ENCODE results near the gene CYP3A5.
"Not testable (repeated sequence)": the region's sequence is repeated elsewhere in the genome, so short reads cannot be mapped to it uniquely, and the experiment has no call there.

Gene CYP3A5

DNA sequence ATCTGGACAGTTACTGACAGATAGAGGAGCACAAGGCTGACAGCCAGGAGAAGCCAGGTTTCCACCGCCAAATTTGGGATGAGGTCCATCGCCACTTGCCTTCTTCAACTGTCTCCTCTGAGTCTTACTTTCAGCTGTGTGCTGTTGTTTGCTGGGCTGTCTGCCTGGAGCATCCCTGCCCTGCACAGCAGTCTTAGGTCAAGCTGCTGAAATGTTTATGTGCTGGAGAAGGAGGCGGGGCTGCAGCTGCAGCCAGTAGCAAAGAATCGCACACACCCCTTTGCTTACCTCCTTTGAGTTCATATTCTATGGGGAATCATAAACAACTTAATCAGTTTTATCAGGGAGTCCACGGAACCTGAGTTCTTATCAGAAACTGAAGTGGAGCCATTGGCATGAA, 20.1 kb upstream of the CYP3A5 start:
- Histone ChIP-seq H3K27ac (ENCODE audit: low read depth, low read length, severe bottlenecking) (no peak overlapping the region), H3K4me3 (ENCODE audit: extremely low read depth, insufficient read depth, low read length, poor library complexity, severe bottlenecking) (no peak overlapping the region), H3K36me3 (ENCODE audit: control insufficient read depth, insufficient read depth, low read length) (no peaks in the 10 kb centered on the region), H3K9me3 (ENCODE audit: control insufficient read depth, low read length) (no peaks in the 10 kb centered on the region), H3K4me1 (ENCODE audit: control insufficient read depth, insufficient read depth, low read length, poor library complexity, severe bottlenecking) (no peaks in the 10 kb centered on the region)
- WGBS, 2 experiments (ENCODE audit: insufficient coverage in 2 of 2): 81 to 100% methylated on average over 2 to 3 of the region's 5 CpGs

DNA sequence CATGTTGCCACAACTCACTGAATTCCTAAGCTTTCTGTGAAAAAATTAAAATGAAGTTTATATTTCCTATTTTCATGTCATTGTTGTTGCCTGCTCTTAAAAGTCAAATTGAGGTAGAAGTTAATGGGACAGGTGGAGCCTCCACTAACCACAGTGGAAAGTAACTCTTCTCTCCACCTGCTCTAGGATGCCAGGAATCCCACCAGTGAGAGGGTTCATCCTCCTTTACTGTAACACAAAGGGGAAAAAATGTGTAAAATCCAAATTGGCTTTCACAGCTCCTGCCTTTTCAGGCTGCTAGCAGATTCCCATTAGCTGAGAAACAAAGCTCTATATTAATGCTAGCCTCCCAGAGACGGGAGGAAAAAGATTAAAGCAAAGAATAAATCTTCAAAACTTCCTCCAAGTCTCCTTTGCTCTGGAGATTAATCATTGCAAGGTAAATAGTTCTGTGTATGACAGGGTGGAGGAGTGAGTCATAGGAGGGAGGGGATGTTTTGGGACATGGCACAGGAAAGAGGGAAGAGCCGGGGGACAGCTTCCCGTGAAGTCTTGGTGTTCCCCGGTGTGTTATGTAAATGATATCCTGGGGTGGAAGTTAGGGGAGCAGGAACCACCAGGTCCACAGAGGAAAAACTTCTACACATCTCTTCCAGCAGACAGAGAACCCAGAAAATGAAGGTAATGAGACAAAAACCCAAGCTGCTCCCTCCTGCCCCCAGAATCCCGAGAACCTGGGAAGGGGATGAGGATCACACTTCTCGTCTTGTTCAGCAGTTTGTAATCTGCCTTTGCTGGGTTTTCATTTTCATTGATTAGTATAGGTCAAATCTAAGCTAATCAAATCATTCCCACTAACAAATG, 19.3 kb upstream of the CYP3A5 start:
- H3K27ac ChIP-seq (ENCODE audit: low read depth, low read length, severe bottlenecking); H3K36me3 ChIP-seq (ENCODE audit: control insufficient read depth, insufficient read depth, low read length); H3K9me3 ChIP-seq (ENCODE audit: control insufficient read depth, low read length); H3K4me3 ChIP-seq (ENCODE audit: extremely low read depth, insufficient read depth, low read length, poor library complexity, severe bottlenecking); H3K4me1 ChIP-seq (ENCODE audit: control insufficient read depth, insufficient read depth, low read length, poor library complexity, severe bottlenecking): not testable (repeated sequence)
- 20% methylated on average over 1 of the region's 6 CpGs; no CpG with 5 or more reads in 1 of the 2 experiments for WGBS, 2 experiments (ENCODE audit: insufficient coverage in 2 of 2)

GRCh38 chr7:99694912-99695304, 15.1 kb upstream of the CYP3A5 start:
- H3K36me3 ChIP-seq (ENCODE audit: control insufficient read depth, insufficient read depth, low read length): no peaks in the 10 kb centered on the region
- H3K4me1 ChIP-seq (ENCODE audit: control insufficient read depth, insufficient read depth, low read length, poor library complexity, severe bottlenecking): peaks cover 5% of the 10 kb centered on the region
- H3K9me3 ChIP-seq (ENCODE audit: control insufficient read depth, low read length): no peaks in the 10 kb centered on the region
- WGBS, 2 experiments (ENCODE audit: insufficient coverage in 2 of 2): 100% methylated on average over 1 of the region's 1 CpG; no CpG with 5 or more reads in 1 of the 2 experiments
- H3K27ac ChIP-seq (ENCODE audit: low read depth, low read length, severe bottlenecking): no peak overlapping the region
- no peak overlapping the region for H3K4me3 ChIP-seq (ENCODE audit: extremely low read depth, insufficient read depth, low read length, poor library complexity, severe bottlenecking)

- H3K9me3 ChIP-seq (ENCODE audit: control insufficient read depth, low read length): no peaks in the 10 kb centered on the region
- WGBS, 2 experiments (ENCODE audit: insufficient coverage in 2 of 2): 96 to 100% methylated on average over 2 of the region's 5 CpGs
- no peak overlapping the region for H3K4me3 ChIP-seq (ENCODE audit: extremely low read depth, insufficient read depth, low read length, poor library complexity, severe bottlenecking)
- no peak overlapping the region for H3K27ac ChIP-seq (ENCODE audit: low read depth, low read length, severe bottlenecking)
- H3K4me1 ChIP-seq (ENCODE audit: control insufficient read depth, insufficient read depth, low read length, poor library complexity, severe bottlenecking): peaks cover 5% of the 10 kb centered on the region
- H3K36me3 ChIP-seq (ENCODE audit: control insufficient read depth, insufficient read depth, low read length): no peaks in the 10 kb centered on the region
Measured at GRCh38 chr7:99694201-99694911, 14.6 kb upstream of the CYP3A5 start.

- Histone ChIP-seq H3K9me3 (ENCODE audit: control insufficient read depth, low read length) (no peaks in the 10 kb centered on the region), H3K27ac (ENCODE audit: low read depth, low read length, severe bottlenecking) (peak overlapping the region; percentile 30), H3K36me3 (ENCODE audit: control insufficient read depth, insufficient read depth, low read length) (no peaks in the 10 kb centered on the region), H3K4me1 (ENCODE audit: control insufficient read depth, insufficient read depth, low read length, poor library complexity, severe bottlenecking) (peaks cover 5% of the 10 kb centered on the region), H3K4me3 (ENCODE audit: extremely low read depth, insufficient read depth, low read length, poor library complexity, severe bottlenecking) (no peak overlapping the region)
- 39 to 41% methylated on average over 7 to 8 of the region's 9 CpGs for WGBS, 2 experiments (ENCODE audit: insufficient coverage in 2 of 2)
Measured at GRCh38 chr7:99693427-99694200, 13.8 kb upstream of the CYP3A5 start.

GRCh38 chr7:99693100-99693426, 13.3 kb upstream of the CYP3A5 start:
- peaks cover 5% of the 10 kb centered on the region for H3K4me1 ChIP-seq (ENCODE audit: control insufficient read depth, insufficient read depth, low read length, poor library complexity, severe bottlenecking)
- H3K27ac ChIP-seq (ENCODE audit: low read depth, low read length, severe bottlenecking): peak overlapping the region; percentile 30
- H3K4me3 ChIP-seq (ENCODE audit: extremely low read depth, insufficient read depth, low read length, poor library complexity, severe bottlenecking): no peak overlapping the region
- no peaks in the 10 kb centered on the region for H3K9me3 ChIP-seq (ENCODE audit: control insufficient read depth, low read length)
- WGBS, 2 experiments (ENCODE audit: insufficient coverage in 2 of 2): 37 to 48% methylated on average over 5 of the region's 5 CpGs
- H3K36me3 ChIP-seq (ENCODE audit: control insufficient read depth, insufficient read depth, low read length): no peaks in the 10 kb centered on the region

DNA sequence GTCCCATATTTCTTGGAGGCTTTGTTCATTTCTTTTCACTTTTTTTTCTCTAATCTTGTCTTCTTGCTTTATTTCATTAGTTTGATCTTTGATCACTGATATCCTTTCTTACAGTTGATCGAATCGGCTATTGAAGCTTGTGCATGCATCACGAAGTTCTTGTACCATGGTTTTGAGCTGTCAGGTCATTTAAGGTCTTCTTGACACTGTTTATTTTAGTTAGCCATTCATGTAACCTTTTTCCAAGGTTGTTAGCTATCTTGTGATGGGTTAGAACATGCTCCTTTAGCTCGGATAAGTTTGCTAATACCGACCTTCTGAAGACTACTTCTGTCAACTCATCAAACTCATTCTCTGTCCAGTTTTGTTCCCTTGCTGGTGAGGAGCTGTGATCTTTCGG, 12.8 kb upstream of the CYP3A5 start:
- not testable (repeated sequence) for H3K4me3 ChIP-seq (ENCODE audit: extremely low read depth, insufficient read depth, low read length, poor library complexity, severe bottlenecking); H3K4me1 ChIP-seq (ENCODE audit: control insufficient read depth, insufficient read depth, low read length, poor library complexity, severe bottlenecking); H3K36me3 ChIP-seq (ENCODE audit: control insufficient read depth, insufficient read depth, low read length); H3K9me3 ChIP-seq (ENCODE audit: control insufficient read depth, low read length); H3K27ac ChIP-seq (ENCODE audit: low read depth, low read length, severe bottlenecking)
- WGBS, 2 experiments (ENCODE audit: insufficient coverage in 2 of 2): 80% methylated on average over 1 of the region's 6 CpGs; no CpG with 5 or more reads in 1 of the 2 experiments

DNA sequence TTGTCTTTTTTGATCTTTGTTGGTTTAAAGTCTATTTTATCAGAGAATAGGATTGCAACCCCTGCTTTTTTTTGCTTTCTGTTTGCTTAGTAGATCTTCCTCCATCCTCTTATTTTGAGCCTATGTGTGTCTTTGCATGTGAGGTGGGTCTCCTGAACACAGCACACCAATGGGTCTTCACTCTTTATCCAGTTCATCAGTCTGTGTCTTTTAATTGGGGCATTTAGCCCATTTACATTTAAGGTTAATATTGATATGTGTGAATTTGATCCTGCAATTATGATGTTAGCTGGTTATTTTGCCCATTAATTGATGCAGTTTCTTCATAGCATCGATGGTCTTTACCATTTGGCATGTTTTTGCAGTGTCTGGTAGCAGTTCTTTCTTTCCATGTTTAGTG, 11.9 kb upstream of the CYP3A5 start:
- not testable (repeated sequence) for H3K9me3 ChIP-seq (ENCODE audit: control insufficient read depth, low read length); H3K4me3 ChIP-seq (ENCODE audit: extremely low read depth, insufficient read depth, low read length, poor library complexity, severe bottlenecking); H3K27ac ChIP-seq (ENCODE audit: low read depth, low read length, severe bottlenecking); H3K4me1 ChIP-seq (ENCODE audit: control insufficient read depth, insufficient read depth, low read length, poor library complexity, severe bottlenecking); H3K36me3 ChIP-seq (ENCODE audit: control insufficient read depth, insufficient read depth, low read length)
- 86 to 100% methylated on average over 1 of the region's 1 CpG for WGBS, 2 experiments (ENCODE audit: insufficient coverage in 2 of 2)

DNA sequence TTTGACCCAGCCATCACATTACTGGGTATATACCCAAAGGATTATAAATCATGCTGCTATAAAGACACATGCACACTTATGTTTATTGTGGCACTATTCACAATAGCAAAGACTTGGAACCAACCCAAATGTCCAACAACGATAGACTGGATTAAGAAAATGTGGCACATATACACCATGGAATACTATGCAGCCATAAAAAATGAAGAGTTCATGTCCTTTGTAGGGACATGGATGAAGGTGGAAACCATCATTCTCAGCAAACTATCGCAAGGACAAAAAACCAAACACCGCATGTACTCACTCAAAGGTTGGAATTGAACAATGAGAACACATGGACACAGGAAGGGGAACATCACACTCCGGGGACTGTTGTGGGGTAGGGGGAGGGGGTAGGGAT, 11.1 kb upstream of the CYP3A5 start:
- not testable (repeated sequence) for H3K36me3 ChIP-seq (ENCODE audit: control insufficient read depth, insufficient read depth, low read length); H3K4me1 ChIP-seq (ENCODE audit: control insufficient read depth, insufficient read depth, low read length, poor library complexity, severe bottlenecking); H3K9me3 ChIP-seq (ENCODE audit: control insufficient read depth, low read length); H3K4me3 ChIP-seq (ENCODE audit: extremely low read depth, insufficient read depth, low read length, poor library complexity, severe bottlenecking); H3K27ac ChIP-seq (ENCODE audit: low read depth, low read length, severe bottlenecking)
- 94 to 100% methylated on average over 1 to 3 of the region's 4 CpGs for WGBS, 2 experiments (ENCODE audit: insufficient coverage in 2 of 2)

DNA sequence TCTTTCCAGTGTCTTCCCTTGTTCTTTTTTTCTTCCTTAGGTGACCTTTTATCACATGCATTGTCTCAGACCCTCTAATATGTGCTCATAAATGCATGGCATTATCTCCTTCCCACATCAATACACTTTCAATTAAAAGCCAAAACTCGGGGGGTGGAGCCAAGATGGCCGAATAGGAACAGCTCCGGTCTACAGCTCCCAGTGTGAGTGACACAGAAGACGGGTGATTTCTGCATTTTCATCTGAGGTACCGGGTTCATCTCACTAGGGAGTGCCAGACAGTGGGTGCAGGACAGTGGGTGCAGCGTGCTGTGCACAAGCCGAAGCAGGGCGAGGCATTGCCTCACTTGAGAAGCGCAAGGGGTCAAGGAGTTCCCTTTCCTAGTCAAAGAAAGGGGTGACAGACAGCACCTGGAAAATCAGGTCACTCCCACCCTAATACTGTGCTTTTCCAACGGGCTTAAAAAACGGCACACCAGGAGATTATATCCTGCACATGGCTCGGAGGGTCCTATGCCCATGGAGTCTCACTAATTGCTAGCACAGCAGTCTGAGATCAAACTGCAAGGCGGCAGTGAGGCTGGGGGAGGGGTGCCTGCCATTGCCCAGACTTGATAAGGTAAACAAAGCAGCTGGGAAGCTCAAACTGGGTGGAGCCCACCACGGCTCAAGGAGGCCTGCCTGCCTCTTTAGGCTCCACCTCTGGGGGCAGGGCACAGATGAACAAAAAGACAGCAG, 6.2 kb upstream of the CYP3A5 start:
- H3K9me3 ChIP-seq (ENCODE audit: control insufficient read depth, low read length); H3K4me3 ChIP-seq (ENCODE audit: extremely low read depth, insufficient read depth, low read length, poor library complexity, severe bottlenecking); H3K4me1 ChIP-seq (ENCODE audit: control insufficient read depth, insufficient read depth, low read length, poor library complexity, severe bottlenecking); H3K27ac ChIP-seq (ENCODE audit: low read depth, low read length, severe bottlenecking); H3K36me3 ChIP-seq (ENCODE audit: control insufficient read depth, insufficient read depth, low read length): not testable (repeated sequence)
- 84 to 95% methylated on average over 6 to 12 of the region's 14 CpGs for WGBS, 2 experiments (ENCODE audit: insufficient coverage in 2 of 2)
